H1 (cell line): ENCODE measurements around the gene SMOC2. TPM values are rescaled to one million over a fixed set of nuclear protein-coding genes. Genes with fewer than 3 reads are reported as not detected.

ENCODE experiments used
- CTCF ChIA-PET: fragments of 300-600 bp; sonication (Branson Sonifier 250); formaldehyde crosslinking; loops from one replicate; lab custom pipeline; 2021; ENCODE audit not compliant: partially characterized antibody; lab: Charles Lee
- POLR2A ChIA-PET: fragments of 300-600 bp; sonication (Branson Sonifier 250); formaldehyde crosslinking; loops from one replicate; lab custom pipeline; 2021; ENCODE audit warnings: inconsistent platforms; ENCODE audit not compliant: partially characterized antibody; lab: Charles Lee
- DNase-seq, 2 experiments: peaks; one replicate each; pipeline versions ENCODE4 v3.0.0 to v3.0.0-alpha.2; 2010 to 2022; ENCODE audit warnings: low spot score in 2 of 2, low read depth in 1 of 2, mixed read lengths in 1 of 2
- FAIRE-seq: peaks from 2 replicates; lab custom pipeline; 2011; peaks lifted over from hg19 to GRCh38; lab: Jason Lieb, UNC
- H2AFZ ChIP-seq: 2 replicates; pipeline ENCODE4 v1.8.1; 2012; ENCODE audit warnings: low read length, inconsistent platforms
- H2AK5ac ChIP-seq: 2 replicates; pipeline ENCODE4 v1.6.1; 2013; ENCODE audit warnings: low read depth, low read length
- H2BK120ac ChIP-seq: replicated peaks from 2 replicates; pipeline ENCODE3; 2013; ENCODE audit warnings: low read depth, low read length, inconsistent platforms
- H2BK12ac ChIP-seq: 2 replicates; pipeline ENCODE4 v1.6.1; 2013; ENCODE audit warnings: low read depth, low read length
- H2BK15ac ChIP-seq: 2 replicates; pipeline ENCODE4 v1.6.1; 2013; ENCODE audit warnings: low read length
- H2BK20ac ChIP-seq: 2 replicates; pipeline ENCODE4 v1.6.1; 2013; ENCODE audit warnings: low read length
- H2BK5ac ChIP-seq: 2 replicates; pipeline ENCODE4 v1.6.1; 2013; ENCODE audit warnings: low read depth, low read length
- H3K14ac ChIP-seq: 2 replicates; pipeline ENCODE4 v1.6.1; 2013; ENCODE audit warnings: inconsistent platforms; ENCODE audit not compliant: insufficient read length
- H3K18ac ChIP-seq: 2 replicates; pipeline ENCODE4 v1.6.1; 2013; ENCODE audit warnings: low read length; ENCODE audit errors: extremely low read depth
- H3K23ac ChIP-seq: 2 replicates; pipeline ENCODE4 v1.6.1; 2013; ENCODE audit warnings: inconsistent platforms; ENCODE audit not compliant: insufficient read length
- H3K23me2 ChIP-seq: 2 replicates; pipeline ENCODE4 v1.6.1; 2013; ENCODE audit warnings: low read depth, low read length
- H3K27ac ChIP-seq: 2 replicates; pipeline ENCODE4 v1.6.1; 2011; ENCODE audit warnings: low read depth, low read length, inconsistent platforms
- H3K27me3 ChIP-seq, 4 experiments: replicated peaks in 1 of 4; 1 replicate in 1 of 4; 2 replicates in 3 of 4; pipeline versions ENCODE4 v1.6.1 to v1.8.1; 2011 to 2013; ENCODE audit warnings: low read length in 3 of 4, mild to moderate bottlenecking in 3 of 4, inconsistent platforms in 2 of 4, mixed read lengths in 2 of 4, moderate library complexity in 1 of 4; ENCODE audit not compliant: control insufficient read depth in 3 of 4, insufficient read depth in 3 of 4; ENCODE audit errors: extremely low read depth in 1 of 4
- H3K36me3 ChIP-seq, 4 experiments: 2 replicates each; pipeline versions ENCODE4 v1.6.1 to v1.8.1; 2011 to 2013; ENCODE audit warnings: mild to moderate bottlenecking in 4 of 4, low read length in 3 of 4, moderate library complexity in 2 of 4, control low read depth in 1 of 4, inconsistent platforms in 1 of 4; ENCODE audit not compliant: insufficient read depth in 4 of 4, control insufficient read depth in 2 of 4
- H3K4ac ChIP-seq: replicated peaks from 2 replicates; pipeline ENCODE3; 2013; ENCODE audit warnings: low read length, low read depth, mixed read lengths, inconsistent platforms; ENCODE audit not compliant: insufficient read length
- H3K4me1 ChIP-seq, 4 experiments: replicated peaks in 1 of 4; 1 replicate in 1 of 4; 2 replicates in 3 of 4; pipeline versions ENCODE4 v1.6.1 to v1.8.1; 2011 to 2013; ENCODE audit warnings: low read length in 3 of 4, inconsistent platforms in 2 of 4, mixed read lengths in 1 of 4; ENCODE audit not compliant: insufficient read depth in 4 of 4, control insufficient read depth in 3 of 4
- H3K4me2 ChIP-seq, 2 experiments: 2 replicates each; pipeline versions ENCODE4 v1.6.1 to v1.8.1; 2011 to 2013; ENCODE audit warnings: low read depth in 2 of 2, low read length in 2 of 2, control low read depth in 1 of 2, inconsistent platforms in 1 of 2, mild to moderate bottlenecking in 1 of 2; ENCODE audit not compliant: insufficient read depth in 1 of 2
- H3K4me3 ChIP-seq, 4 experiments: fragments of 200-600, 300-600 bp in 1 of 4; sonication (generic), shearing (Covaris generic), sonication (Bioruptor Twin) in 1 of 4; 2 replicates each; pipeline versions ENCODE4 v1.5.1 to v1.8.1; 2011 to 2016; ENCODE audit warnings: low read length in 4 of 4, low read depth in 3 of 4, control low read depth in 2 of 4, inconsistent platforms in 2 of 4, mild to moderate bottlenecking in 2 of 4, mixed read lengths in 1 of 4, moderate library complexity in 1 of 4; ENCODE audit not compliant: insufficient read depth in 2 of 4; ENCODE audit errors: extremely low read depth in 1 of 4
- H3K56ac ChIP-seq: replicated peaks from 2 replicates; pipeline ENCODE3; 2013; ENCODE audit warnings: low read depth, mild to moderate bottlenecking, mixed read lengths, low read length, inconsistent platforms; ENCODE audit not compliant: insufficient read length
- H3K79me1 ChIP-seq: 2 replicates; pipeline ENCODE4 v1.6.1; 2013; ENCODE audit warnings: low read depth, low read length, control low read depth
- H3K79me2 ChIP-seq, 2 experiments: 2 replicates each; pipeline versions ENCODE4 v1.6.1 to v1.8.1; 2012 to 2013; ENCODE audit warnings: low read length in 2 of 2, mild to moderate bottlenecking in 2 of 2, inconsistent platforms in 1 of 2; ENCODE audit not compliant: insufficient read depth in 2 of 2, control insufficient read depth in 1 of 2
- H3K9ac ChIP-seq, 4 experiments: replicated peaks in 1 of 4; 1 replicate in 1 of 4; 2 replicates in 3 of 4; pipeline versions ENCODE4 v1.6.1 to v1.8.1; 2011 to 2013; ENCODE audit warnings: low read depth in 3 of 4, low read length in 3 of 4, control low read depth in 2 of 4, mild to moderate bottlenecking in 2 of 4, moderate library complexity in 2 of 4, inconsistent platforms in 1 of 4; ENCODE audit errors: extremely low read depth in 1 of 4
- H3K9me3 ChIP-seq, 2 experiments: 2 replicates each; pipeline versions ENCODE4 v1.6.1 to v1.8.1; 2012 to 2013; ENCODE audit warnings: mild to moderate bottlenecking in 2 of 2, moderate library complexity in 2 of 2, control low read depth in 1 of 2, inconsistent platforms in 1 of 2, low read depth in 1 of 2, low read length in 1 of 2, mixed read lengths in 1 of 2; ENCODE audit not compliant: insufficient read depth in 2 of 2
- H4K20me1 ChIP-seq, 2 experiments: replicated peaks in 1 of 2; 2 replicates each; pipeline versions ENCODE3 to v1.8.1; 2011 to 2013; ENCODE audit warnings: inconsistent platforms in 2 of 2, low read length in 2 of 2, mild to moderate bottlenecking in 1 of 2; ENCODE audit not compliant: insufficient read depth in 2 of 2, control insufficient read depth in 1 of 2
- H4K5ac ChIP-seq: 2 replicates; pipeline ENCODE4 v1.6.1; 2013; ENCODE audit warnings: low read length, low read depth, mixed read lengths, inconsistent platforms; ENCODE audit not compliant: insufficient read length
- H4K8ac ChIP-seq: 2 replicates; pipeline ENCODE4 v1.8.0; 2013; ENCODE audit warnings: mild to moderate bottlenecking, moderate library complexity, low read length, inconsistent platforms; ENCODE audit not compliant: insufficient read depth; ENCODE audit errors: extremely low read depth
- H4K91ac ChIP-seq: replicated peaks from 2 replicates; pipeline ENCODE3; 2013; ENCODE audit warnings: low read length, mixed read lengths, inconsistent platforms; ENCODE audit not compliant: insufficient read length
- BACH1 ChIP-seq: IDR thresholded peaks from 2 replicates; pipeline ENCODE4 v1.6.1; 2012; ENCODE audit warnings: low read length, improper control_type of control experiment
- CHD1 ChIP-seq: IDR thresholded peaks from 2 replicates; pipeline ENCODE4 v1.6.1; 2012; ENCODE audit warnings: low read depth, low read length, improper control_type of control experiment
- HDAC6 ChIP-seq: IDR thresholded peaks from one replicate; pipeline ENCODE4 v1.7.1; 2012; ENCODE audit warnings: low read depth, mild to moderate bottlenecking, inconsistent platforms, low read length, moderate library complexity
- SIRT6 ChIP-seq: IDR thresholded peaks from one replicate; pipeline ENCODE4 v1.7.1; 2012; ENCODE audit warnings: low read length, inconsistent platforms
- SP2 ChIP-seq: IDR thresholded peaks from 2 replicates; pipeline ENCODE4 v1.6.1; 2012; ENCODE audit warnings: mild to moderate bottlenecking, low read length, inconsistent platforms
- TAF7 ChIP-seq: optimal IDR thresholded peaks from 2 replicates; pipeline ENCODE3; 2011; ENCODE audit warnings: low read depth, mild to moderate bottlenecking, inconsistent platforms, low read length, moderate library complexity, borderline replicate concordance
- WGBS, 2 experiments: shearing (Covaris generic) in 1 of 2; methylation state at CpG; one replicate each; pipeline versions ENCODE4 v1.1.6 to v1.1.7; 2013 to 2015; ENCODE audit warnings: low lambda C conversion rate in 2 of 2, mixed read lengths in 2 of 2, inconsistent platforms in 1 of 2, low coverage in 1 of 2, missing lambda C conversion rate in 1 of 2; ENCODE audit not compliant: insufficient replicate concordance in 2 of 2, insufficient coverage in 1 of 2, insufficient read length in 1 of 2; ENCODE audit errors: extremely low coverage in 1 of 2, missing lambda C conversion rate in 1 of 2; 5-methylcytosine and 5-hydroxymethylcytosine counted together
- polyA plus RNA-seq, 7 experiments: library from polyadenylated mRNA; depleted of rRNA in 3 of 7; stranded (reverse) in 5 of 7; unstranded in 2 of 7; fragments of >200 nt in 5 of 7; fragments of 200-250 nt in 2 of 7; gene quantifications; 1 replicate in 5 of 7; 2 replicates in 1 of 7; 4 replicates in 1 of 7; pipeline versions ENCODE4 v1.2.1 to v1.2.3, GENCODE V29; 2011 to 2013; ENCODE audit warnings: missing spikeins in 2 of 7, mixed read lengths in 2 of 7
- total RNA-seq: library from RNA; stranded (reverse); fragmentation: NEBNext Ultra II Directional; extraction: Animal tissue kit (Norgen Biotek cat#: 25700); gene quantifications from 2 replicates; pipeline ENCODE4 v1.2.1, GENCODE V29; 2021

Gene SMOC2
- total and polyA plus RNA-seq, 2 of the 8 experiments (the other 6 are each of a cell fraction or from before 2014, with no cell fraction given) = 7.7 to 8.5 TPM

DNA sequence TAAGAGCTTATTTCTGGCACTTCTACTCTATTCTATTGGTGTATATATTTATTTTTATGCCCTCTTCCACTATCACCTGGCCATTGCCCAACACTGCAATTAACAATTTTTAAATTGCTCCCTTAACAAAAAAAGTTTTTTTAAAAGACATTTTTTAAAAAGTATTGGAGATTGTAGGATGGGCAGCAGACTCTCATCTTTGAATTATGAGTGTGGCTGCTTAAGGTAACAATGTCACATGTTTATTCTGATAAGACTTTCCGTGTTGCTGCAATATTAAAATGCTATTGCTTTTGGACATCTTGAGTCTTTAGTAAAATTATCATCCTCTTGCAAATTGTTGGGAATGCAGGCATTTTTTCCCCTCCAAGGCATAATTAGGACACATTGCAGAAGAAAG lies 31.4 kb downstream of the SMOC2 start:
- H3K4me2 ChIP-seq = no peak overlapping the region
- no peaks in the 10 kb centered on the region for H3K79me2 ChIP-seq
- no peaks in the 10 kb centered on the region for H4K20me1 ChIP-seq
- no peak overlapping the region for H3K23ac ChIP-seq
- H3K9me3 ChIP-seq = no peaks in the 10 kb centered on the region
- no peak overlapping the region for H2AK5ac ChIP-seq
- no peaks in the 10 kb centered on the region for H3K23me2 ChIP-seq
- H3K14ac ChIP-seq = no peak overlapping the region
- no peak overlapping the region for H2BK120ac ChIP-seq
- H4K8ac ChIP-seq = no peak overlapping the region
- H3K4me1 ChIP-seq = peaks cover 0 to 3% (median 1%) of the 10 kb centered on the region in 4 experiments; a peak in 3 of 7 replicates
- no peak overlapping the region for H3K18ac ChIP-seq
- H2BK5ac ChIP-seq = no peak overlapping the region
- no peaks in the 10 kb centered on the region for H3K79me1 ChIP-seq
- H2BK15ac ChIP-seq = no peak overlapping the region
- H3K27me3 ChIP-seq = no peaks in the 10 kb centered on the region
- H4K5ac ChIP-seq = no peak overlapping the region
- CTCF ChIA-PET = no interaction called here
- H3K4me3 ChIP-seq = no peak overlapping the region
- DNase-seq (no peak), FAIRE-seq (no peak)
- H3K56ac ChIP-seq = no peak overlapping the region
- no peak overlapping the region for H2BK20ac ChIP-seq
- no peak overlapping the region for H3K4ac ChIP-seq
- H2AFZ ChIP-seq = no peak overlapping the region
- H3K27ac ChIP-seq = no peak overlapping the region
- H3K36me3 ChIP-seq = no peaks in the 10 kb centered on the region
- no peak overlapping the region for H4K91ac ChIP-seq
- no peak overlapping the region for H2BK12ac ChIP-seq
- WGBS, 2 experiments = 80% methylated on average over 1 of the region's 1 CpG; no CpG with 5 or more reads in 1 of the 2 experiments
- H3K9ac ChIP-seq = no peak overlapping the region
- POLR2A ChIA-PET = no interaction called here
- TF ChIP-seq HDAC6 (no peak), SIRT6 (no peak), TAF7 (no peak), SP2 (no peak), CHD1 (no peak), BACH1 (no peak)
